WTC11 (cell line): Measurements from ENCODE around the gene CRYZL1. TPM values are rescaled to one million over a fixed set of nuclear protein-coding genes. Genes with fewer than 3 reads are reported as not detected.

Source experiments
- ATAC-seq: fragments of 200-7000 bp; cut with Tn5 transposase; 2 replicates; pipeline ENCODE4 v1.10.0; 2021; ENCODE audit warnings: mild to moderate bottlenecking, moderate library complexity
- CTCF ChIA-PET: fragments of 300-600 bp; sonication (Branson Sonifier 250); formaldehyde crosslinking; loops from one replicate; lab custom pipeline; 2021; ENCODE audit warnings: antibody characterized with exemption; lab: Charles Lee
- POLR2A ChIA-PET: fragments of 350-600 bp; sonication (Branson Sonifier 250); formaldehyde crosslinking; loops from one replicate; lab custom pipeline; 2021; ENCODE audit warnings: antibody characterized with exemption; lab: Charles Lee
- DNase-seq: peaks from one replicate; pipeline ENCODE4 v3.0.0; 2021; ENCODE audit warnings: low spot score
- H3K27ac Mint-ChIP-seq: 2 replicates; pipeline ENCODE4 v1.8.0; 2021; ENCODE audit warnings: mixed read lengths
- H3K27me3 Mint-ChIP-seq: 2 replicates; pipeline ENCODE4 v1.8.0; 2021; ENCODE audit warnings: low read depth, mild to moderate bottlenecking, moderate library complexity, mixed read lengths
- H3K36me3 Mint-ChIP-seq: 2 replicates; pipeline ENCODE4 v1.8.0; 2021; ENCODE audit warnings: mixed read lengths
- H3K4me1 Mint-ChIP-seq: 2 replicates; pipeline ENCODE4 v1.8.0; 2022; ENCODE audit warnings: mixed read lengths
- H3K4me3 Mint-ChIP-seq: 2 replicates; pipeline ENCODE4 v1.8.0; 2021; ENCODE audit warnings: mild to moderate bottlenecking, moderate library complexity, mixed read lengths
- H3K9me3 Mint-ChIP-seq: 2 replicates; pipeline ENCODE4 v1.8.0; 2021; ENCODE audit warnings: mixed read lengths
- AFF4 ChIP-seq: sonication (generic); formaldehyde crosslinking; IDR thresholded peaks from 2 replicates; pipeline ENCODE4 v1.8.1; 2023; ENCODE audit warnings: mild to moderate bottlenecking, missing genetic modification reagents, borderline replicate concordance
- ATF1 ChIP-seq: sonication (generic); formaldehyde crosslinking; IDR thresholded peaks from 2 replicates; pipeline ENCODE4 v1.8.1; 2023; ENCODE audit warnings: mild to moderate bottlenecking, moderate library complexity, missing genetic modification reagents
- E2F4 ChIP-seq: sonication (generic); formaldehyde crosslinking; IDR thresholded peaks from 2 replicates; pipeline ENCODE4 v1.8.1; 2022; ENCODE audit warnings: low read depth, mild to moderate bottlenecking, moderate library complexity, missing genetic modification reagents, borderline replicate concordance
- EMX1 ChIP-seq: fragments of 250-450 bp; sonication (Bioruptor Pico); IDR thresholded peaks from 2 replicates; pipeline ENCODE4 v1.8.0; 2021; ENCODE audit warnings: mild to moderate bottlenecking
- FOXJ3 ChIP-seq: sonication (generic); formaldehyde crosslinking; IDR thresholded peaks from 2 replicates; pipeline ENCODE4 v1.9.0; 2021; ENCODE audit warnings: missing genetic modification reagents, mild to moderate bottlenecking, borderline replicate concordance
- FOXP1 ChIP-seq: sonication (generic); formaldehyde crosslinking; IDR thresholded peaks from 2 replicates; pipeline ENCODE4 v1.8.0; 2022; ENCODE audit warnings: missing genetic modification reagents, mild to moderate bottlenecking, moderate library complexity, borderline replicate concordance
- MAX ChIP-seq: sonication (generic); formaldehyde crosslinking; IDR thresholded peaks from 2 replicates; pipeline ENCODE4 v1.8.0; 2022; ENCODE audit warnings: mild to moderate bottlenecking, missing genetic modification reagents
- MLX ChIP-seq: sonication (generic); formaldehyde crosslinking; IDR thresholded peaks from 2 replicates; pipeline ENCODE4 v1.8.1; 2023; ENCODE audit warnings: mild to moderate bottlenecking, missing genetic modification reagents, moderate library complexity
- PRRX2 ChIP-seq: fragments of 250-450 bp; sonication (Bioruptor Pico); IDR thresholded peaks from 2 replicates; pipeline ENCODE4 v1.8.0; 2021; ENCODE audit warnings: mild to moderate bottlenecking
- RELA ChIP-seq: sonication (generic); formaldehyde crosslinking; IDR thresholded peaks from 2 replicates; pipeline ENCODE4 v1.8.1; 2022; ENCODE audit warnings: missing genetic modification reagents, mild to moderate bottlenecking, borderline replicate concordance
- SMAD4 ChIP-seq: sonication (generic); formaldehyde crosslinking; IDR thresholded peaks from 2 replicates; pipeline ENCODE4 v1.8.0; 2022; ENCODE audit warnings: mild to moderate bottlenecking, missing genetic modification reagents
- SP1 ChIP-seq: sonication (generic); formaldehyde crosslinking; conservative IDR thresholded peaks from 2 replicates; pipeline ENCODE4 v1.8.1; 2022; ENCODE audit warnings: missing genetic modification reagents
- TEAD4 ChIP-seq: sonication (generic); formaldehyde crosslinking; IDR thresholded peaks from 2 replicates; pipeline ENCODE4 v1.8.0; 2022; ENCODE audit warnings: mild to moderate bottlenecking, missing genetic modification reagents
- TP53 ChIP-seq: sonication (generic); formaldehyde crosslinking; IDR thresholded peaks from 2 replicates; pipeline ENCODE4 v1.8.1; 2023; ENCODE audit warnings: mild to moderate bottlenecking, missing genetic modification reagents
- ZBTB21 ChIP-seq: sonication (generic); formaldehyde crosslinking; IDR thresholded peaks from 2 replicates; pipeline ENCODE4 v1.8.1; 2023; ENCODE audit warnings: mild to moderate bottlenecking, missing genetic modification reagents, borderline replicate concordance
- ZBTB43 ChIP-seq: sonication (generic); formaldehyde crosslinking; IDR thresholded peaks from 2 replicates; pipeline ENCODE4 v1.8.1; 2023; ENCODE audit warnings: mild to moderate bottlenecking, missing genetic modification reagents
- ZNF396 ChIP-seq: fragments of 250-450 bp; sonication (Bioruptor Pico); IDR thresholded peaks from 2 replicates; pipeline ENCODE4 v1.8.0; 2021; ENCODE audit warnings: mild to moderate bottlenecking, moderate library complexity, borderline replicate concordance
- ZNF512 ChIP-seq: sonication (generic); formaldehyde crosslinking; IDR thresholded peaks from 2 replicates; pipeline ENCODE4 v1.8.1; 2022; ENCODE audit warnings: missing genetic modification reagents, borderline replicate concordance
- ZNF532 ChIP-seq: fragments of 250-450 bp; sonication (Bioruptor Pico); IDR thresholded peaks from 2 replicates; pipeline ENCODE4 v1.9.0; 2021; ENCODE audit warnings: mild to moderate bottlenecking, borderline replicate concordance
- total RNA-seq: library from RNA; stranded (reverse); gene quantifications from 3 replicates; pipeline ENCODE4 v1.2.3, GENCODE V29; 2021

Gene CRYZL1
- total RNA-seq, 1 experiment from 2014 or later: 21.9 TPM

- ATAC-seq (no peak), DNase-seq (no peak)
- no peak overlapping the region for H3K4me3 Mint-ChIP-seq
- no peaks in the 10 kb centered on the region; the same call in 1 of the 2 replicates for H3K9me3 Mint-ChIP-seq
- no peak for TF ChIP-seq ZNF532 (CRISPR knock-in tag)
- no peaks in the 10 kb centered on the region for H3K27me3 Mint-ChIP-seq
- no peaks in the 10 kb centered on the region for H3K4me1 Mint-ChIP-seq
- peak overlapping the region; percentile 12; the same call in 1 of the 2 replicates for H3K27ac Mint-ChIP-seq
- peaks cover 91% of the 10 kb centered on the region for H3K36me3 Mint-ChIP-seq
- ChIA-PET CTCF (no interaction called here), POLR2A (interaction anchor here (0.6 to 1.2 kb wide), 2 partner anchors 9 to 370 kb away, joined by 3 to 4 read pairs; partner anchors contain the start of gene SON)
Measured at GRCh38 chr21:33552093-33552998, 89.2 kb downstream of the CRYZL1 start.

- H3K4me1 Mint-ChIP-seq: no peaks in the 10 kb centered on the region
- ChIA-PET CTCF (no interaction called here), POLR2A (interaction anchor here (0.6 to 1.2 kb wide), 2 partner anchors 8 to 370 kb away, joined by 3 to 4 read pairs; partner anchors contain the start of gene SON)
- no peaks in the 10 kb centered on the region; the same call in 1 of the 2 replicates for H3K9me3 Mint-ChIP-seq
- peaks cover 91% of the 10 kb centered on the region for H3K36me3 Mint-ChIP-seq
- TF ChIP-seq TP53 (CRISPR knock-in tag) (no peak), ATF1 (CRISPR knock-in tag) (no peak), E2F4 (CRISPR knock-in tag) (no peak), SP1 (CRISPR knock-in tag) (no peak), FOXJ3 (no peak), SMAD4 (no peak), ZNF396 (CRISPR knock-in tag) (no peak), ZBTB43 (CRISPR knock-in tag) (no peak), FOXP1 (CRISPR knock-in tag) (no peak), EMX1 (CRISPR knock-in tag) (no peak), MLX (no peak), AFF4 (CRISPR knock-in tag) (no peak), MAX (CRISPR knock-in tag) (no peak), TEAD4 (CRISPR knock-in tag) (no peak), ZBTB21 (CRISPR knock-in tag) (no peak), RELA (CRISPR knock-in tag) (no peak), ZNF512 (CRISPR knock-in tag) (no peak), PRRX2 (CRISPR knock-in tag) (no peak)
- ATAC-seq (no peak), DNase-seq (no peak)
- H3K4me3 Mint-ChIP-seq: no peak overlapping the region
- H3K27ac Mint-ChIP-seq: no peak overlapping the region
- no peaks in the 10 kb centered on the region for H3K27me3 Mint-ChIP-seq
Measured at GRCh38 chr21:33551664-33552063, 89.9 kb downstream of the CRYZL1 start.
